Measurements from ENCODE around the gene VARS1. TPM values are rescaled to one million over a fixed set of nuclear protein-coding genes. Genes with fewer than 3 reads are reported as not detected.

VARS1 gene
- total RNA-seq, 1 donor from 2014 or later = 73.4 TPM

- peaks cover 7% of the 10 kb centered on the region for H3K4me1 Mint-ChIP-seq (ENCODE audit: unreplicated experiment)
These were observed 46.1 kb downstream of the VARS1 start for GRCh38 chr6:31749301-31750036.

More at GRCh38 chr6:31749301-31750036, 46.1 kb downstream of the VARS1 start:
- Mint-ChIP-seq H3K36me3 (ENCODE audit: unreplicated experiment) (no peaks in the 10 kb centered on the region), H3K27me3 (ENCODE audit: unreplicated experiment) (no peaks in the 10 kb centered on the region), H3K4me3 (ENCODE audit: unreplicated experiment) (no peak overlapping the region), H3K9me3 (ENCODE audit: unreplicated experiment) (no peaks in the 10 kb centered on the region), H3K27ac (ENCODE audit: unreplicated experiment) (no peak overlapping the region)
- DNase-seq (ENCODE audit: extremely low spot score, unreplicated experiment) = no peak
- TF ChIP-seq CTCF (IDR thresholded peaks at IDR 0.05) = no peak

Other genes starting within 250 kb of the VARS1 start
- gene ATP6V1G2, start 249.1 kb downstream of the VARS1 start, total RNA-seq = 8.8 and 9.0 TPM in 2 replicates
- 28.7 and 33.2 TPM in 2 replicates for gene NFKBIL1, start 248.1 kb downstream of the VARS1 start, total RNA-seq
- gene LTA, start 223.5 kb downstream of the VARS1 start, total RNA-seq = not detected in 2 replicates
- gene TNF, start 220.2 kb downstream of the VARS1 start, total RNA-seq = not detected in 2 replicates
- not detected in 2 replicates for gene LTB, start 213.3 kb downstream of the VARS1 start, total RNA-seq
- gene LST1, start 209.5 kb downstream of the VARS1 start, total RNA-seq = not detected in 2 replicates
- not detected in 2 replicates for gene NCR3, start 202.7 kb downstream of the VARS1 start, total RNA-seq
- not detected in 2 replicates for gene AIF1, start 180.5 kb downstream of the VARS1 start, total RNA-seq
- 189 and 205 TPM in 2 replicates for gene PRRC2A, start 175.0 kb downstream of the VARS1 start, total RNA-seq
- 382 and 386 TPM in 2 replicates for gene BAG6, start 143.1 kb downstream of the VARS1 start, total RNA-seq
- 2.2 and 4.0 TPM in 2 replicates for gene APOM, start 139.9 kb downstream of the VARS1 start, total RNA-seq
- 21.5 and 23.0 TPM in 2 replicates for gene C6orf47, start 135.0 kb downstream of the VARS1 start, total RNA-seq
- 17.0 and 18.7 TPM in 2 replicates for gene GPANK1, start 130.8 kb downstream of the VARS1 start, total RNA-seq
- 142 and 163 TPM in 2 replicates for gene CSNK2B, start 129.7 kb downstream of the VARS1 start, total RNA-seq
- 14.0 and 17.6 TPM in 2 replicates for gene LY6G5B, start 125.8 kb downstream of the VARS1 start, total RNA-seq
- gene LY6G5C, start 114.7 kb downstream of the VARS1 start, total RNA-seq = 3.9 and 5.0 TPM in 2 replicates
- 46.6 and 50.5 TPM in 2 replicates for gene ABHD16A, start 92.4 kb downstream of the VARS1 start, total RNA-seq
- not detected in 2 replicates for gene LY6G6F, start 88.9 kb downstream of the VARS1 start, total RNA-seq
- not detected in 2 replicates for gene LY6G6D, start 80.4 kb downstream of the VARS1 start, total RNA-seq
- gene LY6G6C, start 74.0 kb downstream of the VARS1 start, total RNA-seq = not detected in 2 replicates
- gene MPIG6B, start 72.4 kb downstream of the VARS1 start, total RNA-seq = not detected in 2 replicates
- gene DDAH2, start 66.5 kb downstream of the VARS1 start, total RNA-seq = 91.4 and 96.3 TPM in 2 replicates
- gene CLIC1, start 59.2 kb downstream of the VARS1 start, total RNA-seq = 230 and 242 TPM in 2 replicates
- gene MSH5, start 55.7 kb downstream of the VARS1 start, total RNA-seq = 18.4 and 20.9 TPM in 2 replicates
- gene SAPCD1, start 33.1 kb downstream of the VARS1 start, total RNA-seq = 2.5 and 3.4 TPM in 2 replicates
- 0.50 and 0.94 TPM in 2 replicates for gene VWA7, start 18.4 kb downstream of the VARS1 start, total RNA-seq
- gene LSM2, start 11.2 kb upstream of the VARS1 start, total RNA-seq = 50.6 and 54.3 TPM in 2 replicates
- gene HSPA1L, start 19.5 kb upstream of the VARS1 start, total RNA-seq = 1.1 and 1.7 TPM in 2 replicates
- gene HSPA1A, start 19.8 kb upstream of the VARS1 start, total RNA-seq = 19.7 and 24.8 TPM in 2 replicates
- 65.5 and 65.8 TPM in 2 replicates for gene HSPA1B, start 32.0 kb upstream of the VARS1 start, total RNA-seq
- 74.8 and 83.6 TPM in 2 replicates for gene NEU1, start 67.1 kb upstream of the VARS1 start, total RNA-seq
- gene SLC44A4, start 83.2 kb upstream of the VARS1 start, total RNA-seq = not detected in 2 replicates
- gene EHMT2, start 101.9 kb upstream of the VARS1 start, total RNA-seq = 62.4 and 66.7 TPM in 2 replicates
- 8.3 and 8.8 TPM in 2 replicates for gene ZBTB12, start 106.3 kb upstream of the VARS1 start, total RNA-seq
- gene C2, start 132.0 kb upstream of the VARS1 start, total RNA-seq = 2.3 and 2.4 TPM in 2 replicates
- gene CFB, start 150.3 kb upstream of the VARS1 start, total RNA-seq = 4.2 and 6.9 TPM in 2 replicates
- 59.3 and 66.8 TPM in 2 replicates for gene NELFE, start 163.2 kb upstream of the VARS1 start, total RNA-seq
- gene SKIC2, start 163.4 kb upstream of the VARS1 start, total RNA-seq = 69.3 and 84.3 TPM in 2 replicates
- gene DXO, start 176.4 kb upstream of the VARS1 start, total RNA-seq = 28.6 and 30.8 TPM in 2 replicates
- gene C4A, start 186.3 kb upstream of the VARS1 start, total RNA-seq = 13.5 and 15.2 TPM in 2 replicates
- gene C4B, start 219.0 kb upstream of the VARS1 start, total RNA-seq = 10.5 and 11.8 TPM in 2 replicates
- gene CYP21A2, start 242.7 kb upstream of the VARS1 start, total RNA-seq = 0.30 and 0.44 TPM in 2 replicates